OCI-LY3 (cell line): ENCODE data around the gene ONECUT1.

Experiments used
- EZH2phosphoT487 ChIP-seq: fragments of 200-600 bp; shearing (Covaris generic); IDR thresholded peaks from 2 replicates; pipeline ENCODE4 v1.6.1; 2018; ENCODE audit warnings: antibody characterized with exemption, mixed run types, low read depth
- TF ChIP-seq, protein P1 (sequence below): fragments of 200-600, 300-600 bp; sonication (generic); IDR thresholded peaks from 2 replicates; pipeline ENCODE4 v1.5.1; 2014; ENCODE audit warnings: antibody characterized with exemption, low read length, low read depth

DNA sequence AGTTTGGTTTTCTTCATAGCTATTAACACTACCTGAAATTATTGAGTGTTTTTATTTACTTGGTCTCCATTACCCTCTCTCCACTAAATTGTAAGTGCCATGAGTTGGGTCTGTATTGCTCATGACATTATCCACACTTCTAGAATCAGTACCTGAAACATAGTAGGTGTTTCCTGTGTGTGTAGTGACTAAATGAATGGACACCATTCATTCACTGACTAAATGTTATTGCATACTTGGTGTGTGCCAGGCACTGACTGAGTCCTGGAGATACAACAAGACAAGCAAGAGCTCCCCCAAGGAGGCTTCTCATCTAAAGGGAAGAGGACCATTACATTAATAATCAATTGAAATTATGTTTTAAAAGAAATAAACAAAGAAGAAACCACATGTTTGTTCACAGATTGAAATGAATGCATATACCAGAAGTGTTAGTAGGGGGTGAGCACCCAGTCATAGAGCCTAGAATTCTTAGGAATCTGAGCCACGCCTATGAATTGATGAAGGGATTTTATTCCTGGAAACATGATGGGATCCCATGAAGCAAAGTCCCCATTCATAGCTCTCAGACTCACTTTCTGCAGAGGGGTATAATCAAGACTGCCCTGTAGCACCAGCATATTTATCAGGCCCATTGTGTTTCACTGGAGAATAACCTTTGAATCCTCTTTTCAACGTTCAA, 79.3 kb downstream of the ONECUT1 start:
- TF ChIP-seq, protein P1, sequence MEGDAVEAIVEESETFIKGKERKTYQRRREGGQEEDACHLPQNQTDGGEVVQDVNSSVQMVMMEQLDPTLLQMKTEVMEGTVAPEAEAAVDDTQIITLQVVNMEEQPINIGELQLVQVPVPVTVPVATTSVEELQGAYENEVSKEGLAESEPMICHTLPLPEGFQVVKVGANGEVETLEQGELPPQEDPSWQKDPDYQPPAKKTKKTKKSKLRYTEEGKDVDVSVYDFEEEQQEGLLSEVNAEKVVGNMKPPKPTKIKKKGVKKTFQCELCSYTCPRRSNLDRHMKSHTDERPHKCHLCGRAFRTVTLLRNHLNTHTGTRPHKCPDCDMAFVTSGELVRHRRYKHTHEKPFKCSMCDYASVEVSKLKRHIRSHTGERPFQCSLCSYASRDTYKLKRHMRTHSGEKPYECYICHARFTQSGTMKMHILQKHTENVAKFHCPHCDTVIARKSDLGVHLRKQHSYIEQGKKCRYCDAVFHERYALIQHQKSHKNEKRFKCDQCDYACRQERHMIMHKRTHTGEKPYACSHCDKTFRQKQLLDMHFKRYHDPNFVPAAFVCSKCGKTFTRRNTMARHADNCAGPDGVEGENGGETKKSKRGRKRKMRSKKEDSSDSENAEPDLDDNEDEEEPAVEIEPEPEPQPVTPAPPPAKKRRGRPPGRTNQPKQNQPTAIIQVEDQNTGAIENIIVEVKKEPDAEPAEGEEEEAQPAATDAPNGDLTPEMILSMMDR: no peak
- TF ChIP-seq EZH2phosphoT487: no peak
